GM19397 (cell line): ENCODE results near the gene TM7SF3.
"Not testable (repeated sequence)": the region's sequence is repeated elsewhere in the genome, so short reads cannot be mapped to it uniquely, and the experiment has no call there.

Experiments used
- ATAC-seq: cut with Tn5 transposase; IDR thresholded peaks from one replicate; pipeline ENCODE4 v1.9.1; 2021; ENCODE audit warnings: mild to moderate bottlenecking, moderate library complexity; ENCODE audit not compliant: unreplicated experiment

TM7SF3 gene

GRCh38 chr12:27014085-27014858 lies at the start of gene TM7SF3:
TSS of gene TM7SF3 (minus strand) at chr12:27014384. CDS start at chr12:27014168, 216 bp downstream.
- peak; percentile 86 for ATAC-seq

GRCh38 chr12:27063250-27063851 lies 49.2 kb upstream of the TM7SF3 start:
- ATAC-seq = no peak

GRCh38 chr12:27061317-27061716 lies 47.1 kb upstream of the TM7SF3 start:
- ATAC-seq = no peak

- no peak for ATAC-seq
Measured at GRCh38 chr12:27060740-27061139, 46.6 kb upstream of the TM7SF3 start.

- ATAC-seq = no peak
Measured at GRCh38 chr12:27057543-27057942, 43.4 kb upstream of the TM7SF3 start.

GRCh38 chr12:27055966-27056365 lies 41.8 kb upstream of the TM7SF3 start:
- ATAC-seq = no peak

GRCh38 chr12:27052742-27053141 lies 38.6 kb upstream of the TM7SF3 start:
- ATAC-seq = no peak

GRCh38 chr12:27052176-27052575 lies 38.0 kb upstream of the TM7SF3 start:
- ATAC-seq = no peak

GRCh38 chr12:27048822-27049752 lies 34.9 kb upstream of the TM7SF3 start:
- no peak for ATAC-seq

GRCh38 chr12:27042018-27042417 lies 27.8 kb upstream of the TM7SF3 start:
- ATAC-seq = not testable (repeated sequence)

GRCh38 chr12:27040637-27041036 lies 26.5 kb upstream of the TM7SF3 start:
- not testable (repeated sequence) for ATAC-seq

GRCh38 chr12:27034607-27035293 lies 20.6 kb upstream of the TM7SF3 start:
- ATAC-seq = no peak

- no peak for ATAC-seq
Measured at GRCh38 chr12:27032679-27033078, 18.5 kb upstream of the TM7SF3 start.

GRCh38 chr12:27031531-27031930 lies 17.3 kb upstream of the TM7SF3 start:
- no peak for ATAC-seq

GRCh38 chr12:27026257-27026656 lies 12.1 kb upstream of the TM7SF3 start:
- no peak for ATAC-seq

- no peak for ATAC-seq
Measured at GRCh38 chr12:27025116-27025515, 10.9 kb upstream of the TM7SF3 start.

GRCh38 chr12:27024291-27024690 lies 10.1 kb upstream of the TM7SF3 start:
- ATAC-seq = no peak

GRCh38 chr12:27020761-27021160 lies 6.6 kb upstream of the TM7SF3 start:
- ATAC-seq = no peak

- no peak for ATAC-seq
Measured at GRCh38 chr12:27018037-27018436, 3.9 kb upstream of the TM7SF3 start.

GRCh38 chr12:27017163-27017823 lies 3.1 kb upstream of the TM7SF3 start:
- ATAC-seq = not testable (repeated sequence)
